ENCODE data around the gene RFC2. TPM values are rescaled to one million over a fixed set of nuclear protein-coding genes. Genes with fewer than 3 reads are reported as not detected.
A peak's percentile ranks its signal among the peaks of the same experiment; 100 is the strongest.

Gene RFC2
- total and polyA plus RNA-seq, 10 of the 15 experiments (the other 5 are each of a cell fraction or from before 2014, with no cell fraction given), result 25.8 to 145 (median 90.9) TPM

DNA sequence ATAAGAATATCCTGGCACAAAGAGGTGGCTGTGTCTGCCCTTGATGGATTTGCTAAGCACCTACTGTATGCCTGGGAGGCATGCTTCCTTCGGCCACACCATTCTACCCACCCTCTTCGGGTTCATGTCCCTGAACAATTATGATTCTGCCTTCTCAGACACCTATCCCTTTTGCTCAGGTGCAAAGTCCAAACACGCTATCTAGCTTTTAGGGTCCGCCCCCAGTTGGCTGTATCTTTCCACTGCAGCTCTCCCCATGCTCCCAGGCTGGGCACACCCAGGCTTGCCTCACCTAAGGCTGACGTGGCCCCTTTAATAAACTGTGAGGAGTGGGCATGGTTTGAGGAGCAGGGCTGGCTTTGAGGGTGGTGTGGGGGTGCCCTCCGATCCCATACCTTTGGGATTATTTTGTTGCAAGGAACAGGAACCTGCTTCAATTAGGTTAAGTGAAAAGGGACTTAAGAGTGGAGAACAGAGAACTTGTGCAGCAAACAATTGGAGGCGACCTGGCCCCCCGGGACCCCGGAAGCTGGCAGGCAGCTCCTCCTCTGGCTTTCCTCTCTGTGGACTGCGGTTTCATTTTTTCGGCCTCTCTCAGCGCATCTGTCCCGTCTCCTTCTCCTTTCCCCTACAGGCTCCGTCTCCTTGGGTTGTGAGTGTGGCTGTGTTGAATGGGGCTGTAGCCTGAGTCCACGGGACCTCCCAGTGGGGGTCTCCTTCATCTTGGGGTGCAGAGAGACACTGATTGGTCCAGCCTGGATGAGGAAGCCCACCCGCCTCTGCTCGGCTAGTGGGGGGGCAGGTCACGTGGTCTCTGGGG, 38.8 kb upstream of the RFC2 start (continued):
- TF ChIP-seq, protein P1, sequence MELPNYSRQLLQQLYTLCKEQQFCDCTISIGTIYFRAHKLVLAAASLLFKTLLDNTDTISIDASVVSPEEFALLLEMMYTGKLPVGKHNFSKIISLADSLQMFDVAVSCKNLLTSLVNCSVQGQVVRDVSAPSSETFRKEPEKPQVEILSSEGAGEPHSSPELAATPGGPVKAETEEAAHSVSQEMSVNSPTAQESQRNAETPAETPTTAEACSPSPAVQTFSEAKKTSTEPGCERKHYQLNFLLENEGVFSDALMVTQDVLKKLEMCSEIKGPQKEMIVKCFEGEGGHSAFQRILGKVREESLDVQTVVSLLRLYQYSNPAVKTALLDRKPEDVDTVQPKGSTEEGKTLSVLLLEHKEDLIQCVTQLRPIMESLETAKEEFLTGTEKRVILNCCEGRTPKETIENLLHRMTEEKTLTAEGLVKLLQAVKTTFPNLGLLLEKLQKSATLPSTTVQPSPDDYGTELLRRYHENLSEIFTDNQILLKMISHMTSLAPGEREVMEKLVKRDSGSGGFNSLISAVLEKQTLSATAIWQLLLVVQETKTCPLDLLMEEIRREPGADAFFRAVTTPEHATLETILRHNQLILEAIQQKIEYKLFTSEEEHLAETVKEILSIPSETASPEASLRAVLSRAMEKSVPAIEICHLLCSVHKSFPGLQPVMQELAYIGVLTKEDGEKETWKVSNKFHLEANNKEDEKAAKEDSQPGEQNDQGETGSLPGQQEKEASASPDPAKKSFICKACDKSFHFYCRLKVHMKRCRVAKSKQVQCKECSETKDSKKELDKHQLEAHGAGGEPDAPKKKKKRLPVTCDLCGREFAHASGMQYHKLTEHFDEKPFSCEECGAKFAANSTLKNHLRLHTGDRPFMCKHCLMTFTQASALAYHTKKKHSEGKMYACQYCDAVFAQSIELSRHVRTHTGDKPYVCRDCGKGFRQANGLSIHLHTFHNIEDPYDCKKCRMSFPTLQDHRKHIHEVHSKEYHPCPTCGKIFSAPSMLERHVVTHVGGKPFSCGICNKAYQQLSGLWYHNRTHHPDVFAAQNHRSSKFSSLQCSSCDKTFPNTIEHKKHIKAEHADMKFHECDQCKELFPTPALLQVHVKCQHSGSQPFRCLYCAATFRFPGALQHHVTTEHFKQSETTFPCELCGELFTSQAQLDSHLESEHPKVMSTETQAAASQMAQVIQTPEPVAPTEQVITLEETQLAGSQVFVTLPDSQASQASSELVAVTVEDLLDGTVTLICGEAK (IDR thresholded peaks at IDR 0.05; ENCODE audit: borderline replicate concordance), result no peak
- TF ChIP-seq HSF1 (IDR thresholded peaks at IDR 0.05; ENCODE audit: low read depth, low read length) (no peak), SUZ12 (IDR thresholded peaks at IDR 0.05; ENCODE audit: unreplicated experiment) (no peak), RCOR1 (conservative IDR thresholded peaks at IDR 0.05; ENCODE audit: low read depth, low read length) (no peak), POLR2AphosphoS2 (IDR thresholded peaks at IDR 0.05; ENCODE audit: low read depth, low read length) (no peak), SIN3A (IDR thresholded peaks at IDR 0.05; ENCODE audit: low read depth, low read length) (no peak), GATAD2B (conservative IDR thresholded peaks at IDR 0.05; ENCODE audit: low read depth) (no peak), HCFC1 (IDR thresholded peaks at IDR 0.05; ENCODE audit: low read length) (no peak), SREBF1 (IDR thresholded peaks at IDR 0.05; ENCODE audit: low read length) (no peak), RAD21 (IDR thresholded peaks at IDR 0.05; ENCODE audit: insufficient read depth, low read depth, low read length) (no peak), NRF1 (conservative IDR thresholded peaks at IDR 0.05; ENCODE audit: low read depth, low read length) (no peak), HDAC6 (IDR thresholded peaks at IDR 0.05; ENCODE audit: unreplicated experiment) (no peak), TARDBP (IDR thresholded peaks at IDR 0.05; ENCODE audit: borderline replicate concordance) (no peak), TAF1 (IDR thresholded peaks at IDR 0.05; ENCODE audit: borderline replicate concordance, low read depth, low read length) (0 out of 2 replicates have a peak, but pooled peaks have one; percentile 14), EP300 (IDR thresholded peaks at IDR 0.05; ENCODE audit: borderline replicate concordance in 1 of 2, control insufficient read depth in 1 of 2, low read depth in 2 of 2, low read length in 2 of 2) (no peak), IRF3 (IDR thresholded peaks at IDR 0.05) (no peak), RAD51 (IDR thresholded peaks at IDR 0.05) (peak; percentile 96; the same call in 1 of the 2 replicates), ZSCAN29 (IDR thresholded peaks at IDR 0.05) (no peak), RELB (IDR thresholded peaks at IDR 0.05; ENCODE audit: low read depth) (0 out of 2 replicates have a peak, but pooled peaks have one; percentile 13), ZNF217 (IDR thresholded peaks at IDR 0.05) (no peak)
